Fibroblast of the conjunctiva (primary cell): ENCODE results near the gene DNASE1L1.
A peak's percentile ranks its signal among the peaks of the same experiment; 100 is the strongest.

Experiments
- DNase-seq: peaks from one replicate; pipeline ENCODE4 v3.0.0-alpha.2; 2010; ENCODE audit warnings: low read depth

DNASE1L1 gene

GRCh38 chrX:154436374-154436982, 27.4 kb upstream of the DNASE1L1 start:
- DNase-seq = no peak

GRCh38 chrX:154435171-154435733, 26.2 kb upstream of the DNASE1L1 start:
- no peak for DNase-seq

- DNase-seq = no peak
Measured at GRCh38 chrX:154434394-154435168, 25.5 kb upstream of the DNASE1L1 start.

GRCh38 chrX:154433605-154434004, 24.6 kb upstream of the DNASE1L1 start:
- DNase-seq = no peak

- no peak for DNase-seq
Measured at GRCh38 chrX:154432210-154432609, 23.2 kb upstream of the DNASE1L1 start.

- DNase-seq = no peak
Measured at GRCh38 chrX:154431341-154431740, 22.3 kb upstream of the DNASE1L1 start.

GRCh38 chrX:154430916-154431315, 21.9 kb upstream of the DNASE1L1 start:
- DNase-seq = no peak

- no peak for DNase-seq
Measured at GRCh38 chrX:154430479-154430878, 21.4 kb upstream of the DNASE1L1 start.

GRCh38 chrX:154429711-154430110, 20.7 kb upstream of the DNASE1L1 start:
- DNase-seq = no peak

GRCh38 chrX:154428176-154429171, 19.4 kb upstream of the DNASE1L1 start, which contains the start of gene ATP6AP1:
Gene ATP6AP1 (plus strand): TSS chrX:154428677. CDS start chrX:154428693, 16 bp downstream.
- DNase-seq = peak; percentile 86

GRCh38 chrX:154426916-154427770, 18.1 kb upstream of the DNASE1L1 start:
- no peak for DNase-seq

- no peak for DNase-seq
Measured at GRCh38 chrX:154420402-154420756, 11.3 kb upstream of the DNASE1L1 start.

- no peak for DNase-seq
Measured at GRCh38 chrX:154419688-154420401, 10.8 kb upstream of the DNASE1L1 start.

GRCh38 chrX:154419189-154419588, 10.1 kb upstream of the DNASE1L1 start:
- DNase-seq = no peak

GRCh38 chrX:154417157-154417556, 8.1 kb upstream of the DNASE1L1 start:
- DNase-seq = no peak

- DNase-seq = no peak
Measured at GRCh38 chrX:154413142-154413541, 4.1 kb upstream of the DNASE1L1 start.

- DNase-seq = no peak
Measured at GRCh38 chrX:154412468-154412867, 3.4 kb upstream of the DNASE1L1 start.

- DNase-seq = no peak
Measured at GRCh38 chrX:154411981-154412340, 2.9 kb upstream of the DNASE1L1 start.

- no peak for DNase-seq
Measured at GRCh38 chrX:154408659-154409221, 314 bp downstream of the DNASE1L1 start.

GRCh38 chrX:154404625-154405192, 4.3 kb downstream of the DNASE1L1 start:
- DNase-seq = no peak
